Panc1 (cell line): Measurements from ENCODE around the gene SELE.

Experiments
- CTCF ChIP-seq: fragments of 450-650 bp; IDR thresholded peaks from 2 replicates; pipeline ENCODE4 v1.5.1; 2017; ENCODE audit warnings: mild to moderate bottlenecking
- POLR2AphosphoS5 ChIP-seq: IDR thresholded peaks from 2 replicates; pipeline ENCODE4 v1.6.1; 2012; ENCODE audit warnings: mild to moderate bottlenecking, low read depth, low read length, moderate library complexity
- REST ChIP-seq, 2 experiments: IDR thresholded peaks; 2 replicates each; pipeline ENCODE4 v1.6.1; 2011 to 2012; ENCODE audit warnings: low read depth in 2 of 2, control low read depth in 1 of 2, low read length in 1 of 2, mild to moderate bottlenecking in 1 of 2, moderate library complexity in 1 of 2; ENCODE audit not compliant: insufficient read depth in 1 of 2

- TF ChIP-seq CTCF (no peak), POLR2AphosphoS5 (no peak), REST (IDR thresholded peaks at IDR 0.05; ENCODE audit: insufficient read depth in 1 of 2, low read depth in 2 of 2, low read length in 1 of 2) (no peak)
These were observed 31.9 kb upstream of the SELE start for GRCh38 chr1:169765580-169766331.
